HFFc6 (cell line): ENCODE measurements around the gene CD82. TPM values are rescaled to one million over a fixed set of nuclear protein-coding genes. Genes with fewer than 3 reads are reported as not detected.

ENCODE experiments used
- DNase-seq: peaks from one replicate; pipeline ENCODE4 v3.0.0-alpha.2; 2018
- H3K27ac Mint-ChIP-seq: 2 replicates; pipeline ENCODE4 v1.8.0; 2020; ENCODE audit warnings: mild to moderate bottlenecking, mixed read lengths
- H3K27me3 Mint-ChIP-seq: 2 replicates; pipeline ENCODE4 v1.8.0; 2021; ENCODE audit warnings: mild to moderate bottlenecking, moderate library complexity, mixed read lengths; ENCODE audit not compliant: insufficient read depth
- H3K36me3 Mint-ChIP-seq: 2 replicates; pipeline ENCODE4 v1.8.0; 2021; ENCODE audit warnings: low read depth, mixed read lengths
- H3K4me1 Mint-ChIP-seq: 2 replicates; pipeline ENCODE4 v1.8.0; 2020; ENCODE audit warnings: low read depth, mixed read lengths
- H3K4me3 Mint-ChIP-seq: 2 replicates; pipeline ENCODE4 v1.8.0; 2020; ENCODE audit warnings: mild to moderate bottlenecking, moderate library complexity, mixed read lengths
- H3K9me3 Mint-ChIP-seq: 2 replicates; pipeline ENCODE4 v1.8.0; 2020; ENCODE audit warnings: mild to moderate bottlenecking, mixed read lengths
- long read RNA-seq: library from polyadenylated mRNA; unstranded; transcript quantifications from one replicate; pipeline ENCODE4 v2.0.0, GENCODE V29; 2019
- total RNA-seq, 6 experiments: library from RNA; stranded (reverse); fragmentation: NEBNext Ultra II Directional; extraction: Animal tissue kit (Norgen Biotek cat#: 25700); gene quantifications; 2 replicates in 1 of 6; 3 replicates in 5 of 6; pipeline ENCODE4 v1.2.3, GENCODE V29; 2021
- TF ChIP-seq, protein P1 (sequence below): fragments of 200-600 bp; sonication (generic); IDR thresholded peaks from 2 replicates; pipeline ENCODE4 v1.5.0; 2021; ENCODE audit warnings: antibody characterized with exemption, mild to moderate bottlenecking

CD82 gene, protein sequence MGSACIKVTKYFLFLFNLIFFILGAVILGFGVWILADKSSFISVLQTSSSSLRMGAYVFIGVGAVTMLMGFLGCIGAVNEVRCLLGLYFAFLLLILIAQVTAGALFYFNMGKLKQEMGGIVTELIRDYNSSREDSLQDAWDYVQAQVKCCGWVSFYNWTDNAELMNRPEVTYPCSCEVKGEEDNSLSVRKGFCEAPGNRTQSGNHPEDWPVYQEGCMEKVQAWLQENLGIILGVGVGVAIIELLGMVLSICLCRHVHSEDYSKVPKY
- total RNA-seq, result 10 to 100 TPM; 17.3 to 31.7 (median 20.7) TPM
- long read RNA-seq, transcript CD82-201 (10 exons, 2,289 nt), result major isoform, 25 of 30 reads
- long read RNA-seq, partial matches to known transcripts, result 4 of 30 reads
- long read RNA-seq, other reads (novel, unspliced or antisense), result 1 of 30 reads

DNA sequence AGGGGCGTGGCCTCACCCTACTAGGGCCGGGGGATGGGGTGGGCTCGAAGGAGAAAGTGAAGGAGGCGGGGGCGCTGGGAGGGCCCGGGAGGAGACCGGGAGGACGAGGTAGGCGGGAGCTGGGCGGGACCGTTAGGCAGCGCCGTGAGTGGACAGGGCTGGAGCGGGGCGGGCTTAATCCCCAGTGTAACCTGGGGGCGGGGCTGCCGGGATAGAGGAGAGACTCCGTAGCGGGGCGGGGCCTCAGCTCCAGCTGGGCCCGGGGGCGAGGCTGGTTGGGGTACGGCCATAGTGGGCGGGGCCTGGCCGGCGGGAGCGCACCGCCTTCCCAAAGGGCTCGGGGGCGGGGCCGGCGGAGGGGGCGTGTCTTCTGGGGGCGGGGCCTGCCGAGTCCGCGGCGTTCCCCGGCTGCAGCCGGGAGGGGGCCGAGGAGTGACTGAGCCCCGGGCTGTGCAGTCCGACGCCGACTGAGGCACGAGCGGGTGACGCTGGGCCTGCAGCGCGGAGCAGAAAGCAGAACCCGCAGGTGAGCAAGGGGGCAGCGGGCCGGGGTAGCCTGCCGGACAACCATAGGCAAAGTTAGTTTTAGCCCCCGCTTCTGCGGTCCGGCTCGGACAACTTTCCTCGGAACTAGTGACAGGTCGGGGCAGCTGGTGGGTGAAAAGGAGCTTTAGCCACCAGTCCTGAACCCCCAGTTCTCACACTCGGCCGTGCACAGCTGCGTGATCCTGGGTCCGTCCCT, at the start of gene CD82:
CD82 (plus strand) TSS at position 453 of the 742 bp plus-strand sequence. CDS start 29,000 bp downstream, outside the sequence.
- Mint-ChIP-seq H3K4me1 (peaks cover 41% of the 10 kb centered on the region), H3K27me3 (no peaks in the 10 kb centered on the region; the same call in 1 of the 2 replicates), H3K27ac (peak within 1 kb of the TSS; percentile 99), H3K4me3 (peak within 1 kb of the TSS; percentile 85), H3K36me3 (no peaks in the 10 kb centered on the region), H3K9me3 (no peaks in the 10 kb centered on the region)
- peak; percentile 98 for DNase-seq
- TF ChIP-seq, protein P1, sequence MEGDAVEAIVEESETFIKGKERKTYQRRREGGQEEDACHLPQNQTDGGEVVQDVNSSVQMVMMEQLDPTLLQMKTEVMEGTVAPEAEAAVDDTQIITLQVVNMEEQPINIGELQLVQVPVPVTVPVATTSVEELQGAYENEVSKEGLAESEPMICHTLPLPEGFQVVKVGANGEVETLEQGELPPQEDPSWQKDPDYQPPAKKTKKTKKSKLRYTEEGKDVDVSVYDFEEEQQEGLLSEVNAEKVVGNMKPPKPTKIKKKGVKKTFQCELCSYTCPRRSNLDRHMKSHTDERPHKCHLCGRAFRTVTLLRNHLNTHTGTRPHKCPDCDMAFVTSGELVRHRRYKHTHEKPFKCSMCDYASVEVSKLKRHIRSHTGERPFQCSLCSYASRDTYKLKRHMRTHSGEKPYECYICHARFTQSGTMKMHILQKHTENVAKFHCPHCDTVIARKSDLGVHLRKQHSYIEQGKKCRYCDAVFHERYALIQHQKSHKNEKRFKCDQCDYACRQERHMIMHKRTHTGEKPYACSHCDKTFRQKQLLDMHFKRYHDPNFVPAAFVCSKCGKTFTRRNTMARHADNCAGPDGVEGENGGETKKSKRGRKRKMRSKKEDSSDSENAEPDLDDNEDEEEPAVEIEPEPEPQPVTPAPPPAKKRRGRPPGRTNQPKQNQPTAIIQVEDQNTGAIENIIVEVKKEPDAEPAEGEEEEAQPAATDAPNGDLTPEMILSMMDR, result peak; percentile 63

DNA sequence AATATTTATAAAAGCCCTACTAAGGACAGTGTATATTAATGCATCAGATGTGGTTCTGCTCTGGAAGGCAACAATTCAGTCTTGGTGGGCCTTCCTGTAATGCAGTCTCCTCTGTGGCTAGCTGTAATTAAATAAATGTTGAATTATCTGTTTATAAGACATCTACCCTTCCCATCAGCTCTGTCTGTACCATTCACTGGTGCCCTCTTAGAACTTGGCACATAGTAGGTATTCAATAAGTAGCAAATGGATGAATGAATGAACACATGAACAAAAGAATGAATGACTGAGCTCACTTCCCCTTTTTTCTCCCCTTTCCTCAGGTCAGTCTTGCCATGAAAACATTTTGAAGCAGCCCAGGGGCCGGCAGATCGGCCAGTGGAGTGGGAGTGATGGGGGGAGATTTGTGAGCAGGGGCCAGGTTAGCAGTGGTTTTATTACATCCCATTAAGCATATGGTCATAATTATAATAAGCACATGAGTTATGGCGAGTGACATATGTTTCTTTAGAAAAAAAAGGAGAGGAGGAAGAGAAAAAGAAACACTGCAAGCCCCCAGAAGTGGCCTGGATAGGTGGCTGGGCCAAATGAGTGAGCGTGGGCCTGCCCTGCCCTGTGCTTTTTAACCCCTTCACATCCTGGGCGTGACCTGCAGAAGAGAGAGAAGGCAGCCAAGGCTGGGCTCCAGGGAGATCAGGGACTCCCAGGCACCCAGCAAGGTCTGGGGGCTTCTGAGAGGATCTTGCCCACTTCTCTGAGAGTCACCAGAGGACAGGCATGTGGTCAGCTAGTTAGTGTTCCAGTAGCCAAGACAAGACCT, 48.6 kb upstream of the CD82 start:
- DNase-seq, result no peak
- no peaks in the 10 kb centered on the region for H3K9me3 Mint-ChIP-seq
- no peak overlapping the region for H3K4me3 Mint-ChIP-seq
- H3K4me1 Mint-ChIP-seq, result no peaks in the 10 kb centered on the region
- peaks cover 57% of the 10 kb centered on the region for H3K27me3 Mint-ChIP-seq
- TF ChIP-seq, protein P1, result no peak
- no peaks in the 10 kb centered on the region for H3K36me3 Mint-ChIP-seq
- H3K27ac Mint-ChIP-seq, result no peak overlapping the region

DNA sequence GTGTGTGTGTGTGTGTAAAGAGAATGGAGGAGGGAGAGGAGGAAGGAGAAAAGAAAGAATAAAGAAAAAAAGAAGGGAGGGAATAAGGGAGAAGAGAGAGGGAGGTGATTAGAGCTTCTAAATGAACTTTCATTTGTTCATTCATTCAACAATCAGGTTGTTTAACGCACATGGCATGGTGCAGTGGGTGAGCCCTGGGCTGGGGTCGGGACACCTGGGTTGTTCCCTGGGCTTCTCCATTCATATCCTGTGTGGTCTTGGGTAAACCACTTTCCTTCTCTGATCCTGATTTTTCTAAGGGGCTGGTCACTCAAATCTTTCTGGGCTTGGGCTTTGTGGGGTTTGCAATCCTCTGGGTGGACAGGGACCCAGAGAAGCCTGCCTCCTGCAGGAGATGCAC, 47.9 kb upstream of the CD82 start:
- peaks cover 55% of the 10 kb centered on the region for H3K27me3 Mint-ChIP-seq
- no peaks in the 10 kb centered on the region for H3K36me3 Mint-ChIP-seq
- TF ChIP-seq, protein P1, result no peak
- H3K27ac Mint-ChIP-seq, result no peak overlapping the region
- H3K4me1 Mint-ChIP-seq, result no peaks in the 10 kb centered on the region
- no peak for DNase-seq
- no peak overlapping the region for H3K4me3 Mint-ChIP-seq
- no peaks in the 10 kb centered on the region for H3K9me3 Mint-ChIP-seq

DNA sequence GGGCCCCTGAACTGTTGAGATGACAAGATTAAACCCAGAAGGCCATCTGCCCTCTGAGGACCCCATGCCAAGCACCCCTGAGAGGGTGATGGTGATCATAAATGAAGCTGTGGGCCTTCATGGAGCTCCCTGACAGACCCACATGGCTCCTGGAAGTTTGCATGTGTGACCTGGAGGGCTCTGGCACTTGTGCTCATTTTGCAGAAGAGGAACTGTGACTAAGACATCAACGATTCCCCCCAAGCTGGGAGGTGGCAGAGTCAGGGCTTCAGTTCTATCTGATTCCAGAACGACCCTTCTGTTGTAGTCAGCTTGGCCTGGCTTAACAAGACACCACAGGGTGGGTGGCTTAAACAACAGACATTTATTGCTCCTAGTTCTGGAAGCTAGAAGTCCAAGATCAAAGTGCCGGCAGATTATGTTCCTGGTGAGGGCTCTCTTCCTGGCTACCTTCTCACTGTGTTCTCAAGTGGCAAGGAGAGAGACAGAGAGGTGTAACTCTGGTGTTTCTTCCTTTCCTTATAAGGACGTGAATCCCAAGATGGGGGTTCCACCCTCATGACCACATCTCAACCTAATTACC, 46.4 kb upstream of the CD82 start:
- TF ChIP-seq, protein P1, result no peak
- DNase-seq, result no peak
- Mint-ChIP-seq H3K4me3 (no peak overlapping the region), H3K27me3 (peaks cover 53% of the 10 kb centered on the region), H3K27ac (no peak overlapping the region), H3K9me3 (no peaks in the 10 kb centered on the region), H3K4me1 (no peaks in the 10 kb centered on the region), H3K36me3 (no peaks in the 10 kb centered on the region)
